Neural progenitor cell (in vitro differentiated cells): ENCODE results near the gene FGFR3. TPM values are rescaled to one million over a fixed set of nuclear protein-coding genes. Genes with fewer than 3 reads are reported as not detected.
A peak's percentile ranks its signal among the peaks of the same experiment; 100 is the strongest.

Experiments used
- DNase-seq: peaks from one replicate; pipeline ENCODE4 v3.0.0-alpha.2; 2016; ENCODE audit warnings: low spot score
- H2AFZ ChIP-seq: fragments of 200-600 bp; sonication (generic); replicated peaks from 2 replicates; pipeline ENCODE4 v1.6.1; 2016; ENCODE audit warnings: antibody characterized with exemption
- H3F3A ChIP-seq: fragments of 200-600 bp; sonication (generic); 2 replicates; pipeline ENCODE4 v1.6.1; 2016; ENCODE audit warnings: antibody characterized with exemption, low read depth
- H3K27ac ChIP-seq: fragments of 200-600 bp; sonication (generic); 2 replicates; pipeline ENCODE4 v1.5.1; 2016; ENCODE audit warnings: mild to moderate bottlenecking
- H3K27me3 ChIP-seq: fragments of 200-600 bp; sonication (generic); 2 replicates; pipeline ENCODE4 v1.6.1; 2016; ENCODE audit warnings: mild to moderate bottlenecking, moderate library complexity
- H3K36me3 ChIP-seq: fragments of 200-600 bp; sonication (generic); 2 replicates; pipeline ENCODE4 v1.5.1; 2016
- H3K4me1 ChIP-seq: fragments of 200-600 bp; sonication (generic); 2 replicates; pipeline ENCODE4 v1.6.1; 2016; ENCODE audit warnings: mixed run types
- H3K4me2 ChIP-seq: fragments of 200-600 bp; sonication (generic); 2 replicates; pipeline ENCODE4 v1.6.1; 2016
- H3K4me3 ChIP-seq: fragments of 200-600 bp; sonication (generic); 2 replicates; pipeline ENCODE4 v1.5.1; 2016
- H3K79me2 ChIP-seq: fragments of 200-600 bp; sonication (generic); 2 replicates; pipeline ENCODE4 v1.6.1; 2016; ENCODE audit warnings: low read depth
- H3K9ac ChIP-seq: fragments of 200-600 bp; sonication (generic); 2 replicates; pipeline ENCODE4 v1.6.1; 2016
- H3K9me3 ChIP-seq: fragments of 200-600 bp; sonication (generic); 2 replicates; pipeline ENCODE4 v1.5.1; 2016; ENCODE audit warnings: low read depth
- H4K20me1 ChIP-seq: fragments of 200-600 bp; sonication (generic); 2 replicates; pipeline ENCODE4 v1.6.1; 2016; ENCODE audit warnings: low read depth
- H3K27ac Mint-ChIP-seq: 3 replicates; pipeline ENCODE4 v1.8.0; 2021; ENCODE audit warnings: mixed read lengths
- H3K27me3 Mint-ChIP-seq: 2 replicates; pipeline ENCODE4 v1.8.0; 2022; ENCODE audit warnings: low read depth, mild to moderate bottlenecking, inconsistent platforms, moderate library complexity, mixed read lengths; ENCODE audit not compliant: insufficient read depth
- H3K36me3 Mint-ChIP-seq: 3 replicates; pipeline ENCODE4 v1.8.0; 2021; ENCODE audit warnings: mixed read lengths
- H3K4me1 Mint-ChIP-seq: 3 replicates; pipeline ENCODE4 v1.8.0; 2021; ENCODE audit warnings: mixed read lengths
- H3K4me3 Mint-ChIP-seq: 3 replicates; pipeline ENCODE4 v1.8.0; 2021; ENCODE audit warnings: mild to moderate bottlenecking, moderate library complexity, mixed read lengths
- H3K9me3 Mint-ChIP-seq: 3 replicates; pipeline ENCODE4 v1.8.0; 2020; ENCODE audit warnings: mixed read lengths
- CTCF ChIP-seq: fragments of 200-600 bp; sonication (generic); IDR thresholded peaks from 2 replicates; pipeline ENCODE4 v1.5.1; 2017; ENCODE audit warnings: antibody characterized with exemption, mild to moderate bottlenecking
- EZH2 ChIP-seq: fragments of 200-600 bp; sonication (generic); IDR thresholded peaks from 2 replicates; pipeline ENCODE4 v1.6.1; 2017; ENCODE audit warnings: antibody characterized with exemption, mild to moderate bottlenecking, moderate library complexity
- EZH2phosphoT487 ChIP-seq: fragments of 200-600 bp; sonication (generic); IDR thresholded peaks from 2 replicates; pipeline ENCODE4 v1.6.1; 2017; ENCODE audit warnings: antibody characterized with exemption
- total RNA-seq: library from RNA; depleted of rRNA; stranded (reverse); fragments of >200 nt; gene quantifications from 2 replicates; pipeline ENCODE4 v1.2.3, GENCODE V29; 2015; ENCODE audit warnings: low replicate concordance

FGFR3 gene
- total RNA-seq, 1 donor from 2014 or later = 4.8 TPM

DNA sequence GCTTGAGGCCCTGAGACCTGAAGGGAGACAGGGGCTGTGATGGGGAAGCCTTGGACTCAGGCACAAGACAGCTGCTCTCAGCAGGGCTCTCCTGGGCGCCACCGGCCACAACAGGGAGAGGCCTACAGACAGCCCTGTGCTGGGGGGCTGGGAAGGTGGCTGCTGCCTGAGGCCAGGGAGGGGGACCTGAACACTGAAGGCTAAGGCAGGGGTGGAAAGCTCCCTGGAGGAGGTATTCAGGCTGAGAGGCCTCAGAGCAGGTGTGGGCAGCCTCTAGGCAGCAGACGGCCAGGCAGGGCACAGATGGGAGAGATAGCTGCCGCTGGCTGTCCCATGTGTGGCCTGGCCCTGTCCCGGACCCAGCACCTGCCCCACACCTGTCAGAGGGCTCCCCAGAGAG is 38.8 kb upstream of the FGFR3 start:
- Mint-ChIP-seq H3K36me3 (no peaks in the 10 kb centered on the region), H3K4me3 (no peak overlapping the region), H3K27ac (peak overlapping the region; percentile 63), H3K4me1 (peaks cover 4% of the 10 kb centered on the region), H3K27me3 (no peaks in the 10 kb centered on the region), H3K9me3 (no peaks in the 10 kb centered on the region)
- Histone ChIP-seq H3K27me3 (no peaks in the 10 kb centered on the region), H2AFZ (no peak overlapping the region), H3K4me1 (peaks cover 3% of the 10 kb centered on the region), H3F3A (peaks cover 6% of the 10 kb centered on the region), H4K20me1 (no peaks in the 10 kb centered on the region), H3K79me2 (no peaks in the 10 kb centered on the region), H3K9me3 (no peaks in the 10 kb centered on the region), H3K9ac (no peak overlapping the region), H3K27ac (no peak overlapping the region), H3K4me2 (no peak overlapping the region), H3K4me3 (no peak overlapping the region), H3K36me3 (no peaks in the 10 kb centered on the region)
- no peak for DNase-seq
- TF ChIP-seq CTCF = no peak
- TF ChIP-seq EZH2 = no peak
- no peak for TF ChIP-seq EZH2phosphoT487

DNA sequence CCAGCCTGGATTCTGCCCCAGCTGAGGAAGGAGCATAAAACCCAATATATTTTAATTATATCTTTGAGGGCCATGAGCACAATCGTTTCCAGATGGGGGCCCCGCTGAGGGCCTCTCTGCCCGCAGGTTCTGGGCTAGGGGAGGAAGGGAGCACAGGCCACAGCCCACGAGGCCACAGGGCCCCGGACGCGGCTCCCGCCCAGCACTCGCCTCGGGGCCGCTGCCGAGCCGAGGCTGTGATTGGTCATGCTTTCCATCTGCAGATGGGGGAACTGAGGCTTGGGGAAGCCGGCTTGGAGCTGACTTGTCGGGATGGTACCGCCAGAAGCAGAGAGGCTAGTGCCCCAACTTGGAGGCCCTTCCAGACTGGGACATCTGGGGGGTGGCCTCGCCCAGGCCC is 37.8 kb upstream of the FGFR3 start:
- H3K4me1 Mint-ChIP-seq = peaks cover 11% of the 10 kb centered on the region
- no peak for TF ChIP-seq CTCF
- TF ChIP-seq EZH2 = no peak
- no peak for TF ChIP-seq EZH2phosphoT487
- Histone ChIP-seq H3K9me3 (no peaks in the 10 kb centered on the region), H3K36me3 (no peaks in the 10 kb centered on the region), H3K27me3 (no peaks in the 10 kb centered on the region), H3K4me1 (peaks cover 12% of the 10 kb centered on the region), H4K20me1 (no peaks in the 10 kb centered on the region), H2AFZ (no peak overlapping the region), H3K27ac (no peak overlapping the region), H3K79me2 (no peaks in the 10 kb centered on the region), H3K4me2 (no peak overlapping the region), H3K9ac (no peak overlapping the region), H3K4me3 (no peak overlapping the region), H3F3A (peaks cover 12% of the 10 kb centered on the region)
- no peaks in the 10 kb centered on the region for H3K27me3 Mint-ChIP-seq
- H3K4me3 Mint-ChIP-seq = no peak overlapping the region
- no peaks in the 10 kb centered on the region for H3K9me3 Mint-ChIP-seq
- no peak overlapping the region for H3K27ac Mint-ChIP-seq
- DNase-seq = no peak
- H3K36me3 Mint-ChIP-seq = no peaks in the 10 kb centered on the region

DNA sequence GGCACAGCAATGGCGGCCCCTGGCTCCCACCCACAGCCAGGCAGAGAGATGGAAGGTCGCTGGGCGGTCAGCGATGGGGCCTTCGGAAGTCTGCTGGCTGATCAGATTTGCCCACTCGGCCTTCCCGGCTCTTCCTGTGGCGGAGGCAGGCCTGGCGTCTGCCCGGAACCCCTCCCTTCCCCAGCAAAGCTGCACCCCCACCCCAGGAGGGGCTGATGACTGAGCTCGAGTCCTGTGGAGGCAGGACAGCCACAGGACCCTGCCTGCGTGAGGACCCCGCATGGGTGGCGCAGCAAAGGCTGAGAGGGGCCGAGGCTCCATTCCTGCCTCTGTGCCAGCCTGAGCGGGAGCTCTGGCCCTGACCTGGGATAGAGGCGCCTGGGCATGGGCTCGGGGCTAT is 37.0 kb upstream of the FGFR3 start:
- Histone ChIP-seq H3K9me3 (no peaks in the 10 kb centered on the region), H3K27me3 (no peaks in the 10 kb centered on the region), H3K79me2 (no peaks in the 10 kb centered on the region), H4K20me1 (no peaks in the 10 kb centered on the region), H3F3A (peaks cover 12% of the 10 kb centered on the region), H3K4me3 (no peak overlapping the region), H3K36me3 (no peaks in the 10 kb centered on the region), H3K9ac (no peak overlapping the region), H3K27ac (no peak overlapping the region), H3K4me2 (no peak overlapping the region), H2AFZ (no peak overlapping the region), H3K4me1 (peaks cover 20% of the 10 kb centered on the region)
- Mint-ChIP-seq H3K9me3 (no peaks in the 10 kb centered on the region), H3K4me3 (no peak overlapping the region), H3K27me3 (no peaks in the 10 kb centered on the region), H3K4me1 (peaks cover 7% of the 10 kb centered on the region), H3K36me3 (no peaks in the 10 kb centered on the region), H3K27ac (no peak overlapping the region)
- no peak for TF ChIP-seq CTCF
- no peak for TF ChIP-seq EZH2
- TF ChIP-seq EZH2phosphoT487 = no peak
- no peak for DNase-seq
